H1 (cell line): ENCODE results near the gene MPDZ. TPM values are rescaled to one million over a fixed set of nuclear protein-coding genes. Genes with fewer than 3 reads are reported as not detected.

Source experiments
- CTCF ChIA-PET: fragments of 300-600 bp; sonication (Branson Sonifier 250); formaldehyde crosslinking; loops from one replicate; lab custom pipeline; 2021; ENCODE audit not compliant: partially characterized antibody; lab: Charles Lee
- POLR2A ChIA-PET: fragments of 300-600 bp; sonication (Branson Sonifier 250); formaldehyde crosslinking; loops from one replicate; lab custom pipeline; 2021; ENCODE audit warnings: inconsistent platforms; ENCODE audit not compliant: partially characterized antibody; lab: Charles Lee
- DNase-seq, 2 experiments: peaks; one replicate each; pipeline versions ENCODE4 v3.0.0 to v3.0.0-alpha.2; 2010 to 2022; ENCODE audit warnings: low spot score in 2 of 2, low read depth in 1 of 2, mixed read lengths in 1 of 2
- FAIRE-seq: peaks from 2 replicates; lab custom pipeline; 2011; peaks lifted over from hg19 to GRCh38; lab: Jason Lieb, UNC
- H2AFZ ChIP-seq: 2 replicates; pipeline ENCODE4 v1.8.1; 2012; ENCODE audit warnings: low read length, inconsistent platforms
- H2AK5ac ChIP-seq: 2 replicates; pipeline ENCODE4 v1.6.1; 2013; ENCODE audit warnings: low read depth, low read length
- H2BK120ac ChIP-seq: replicated peaks from 2 replicates; pipeline ENCODE3; 2013; ENCODE audit warnings: low read depth, low read length, inconsistent platforms
- H2BK12ac ChIP-seq: 2 replicates; pipeline ENCODE4 v1.6.1; 2013; ENCODE audit warnings: low read depth, low read length
- H2BK15ac ChIP-seq: 2 replicates; pipeline ENCODE4 v1.6.1; 2013; ENCODE audit warnings: low read length
- H2BK20ac ChIP-seq: 2 replicates; pipeline ENCODE4 v1.6.1; 2013; ENCODE audit warnings: low read length
- H2BK5ac ChIP-seq: 2 replicates; pipeline ENCODE4 v1.6.1; 2013; ENCODE audit warnings: low read depth, low read length
- H3K14ac ChIP-seq: 2 replicates; pipeline ENCODE4 v1.6.1; 2013; ENCODE audit warnings: inconsistent platforms; ENCODE audit not compliant: insufficient read length
- H3K18ac ChIP-seq: 2 replicates; pipeline ENCODE4 v1.6.1; 2013; ENCODE audit warnings: low read length; ENCODE audit errors: extremely low read depth
- H3K23ac ChIP-seq: 2 replicates; pipeline ENCODE4 v1.6.1; 2013; ENCODE audit warnings: inconsistent platforms; ENCODE audit not compliant: insufficient read length
- H3K23me2 ChIP-seq: 2 replicates; pipeline ENCODE4 v1.6.1; 2013; ENCODE audit warnings: low read depth, low read length
- H3K27ac ChIP-seq: 2 replicates; pipeline ENCODE4 v1.6.1; 2011; ENCODE audit warnings: low read depth, low read length, inconsistent platforms
- H3K27me3 ChIP-seq, 4 experiments: replicated peaks in 1 of 4; 1 replicate in 1 of 4; 2 replicates in 3 of 4; pipeline versions ENCODE4 v1.6.1 to v1.8.1; 2011 to 2013; ENCODE audit warnings: low read length in 3 of 4, mild to moderate bottlenecking in 3 of 4, inconsistent platforms in 2 of 4, mixed read lengths in 2 of 4, moderate library complexity in 1 of 4; ENCODE audit not compliant: control insufficient read depth in 3 of 4, insufficient read depth in 3 of 4; ENCODE audit errors: extremely low read depth in 1 of 4
- H3K36me3 ChIP-seq, 4 experiments: 2 replicates each; pipeline versions ENCODE4 v1.6.1 to v1.8.1; 2011 to 2013; ENCODE audit warnings: mild to moderate bottlenecking in 4 of 4, low read length in 3 of 4, moderate library complexity in 2 of 4, control low read depth in 1 of 4, inconsistent platforms in 1 of 4; ENCODE audit not compliant: insufficient read depth in 4 of 4, control insufficient read depth in 2 of 4
- H3K4ac ChIP-seq: replicated peaks from 2 replicates; pipeline ENCODE3; 2013; ENCODE audit warnings: low read length, low read depth, mixed read lengths, inconsistent platforms; ENCODE audit not compliant: insufficient read length
- H3K4me1 ChIP-seq, 4 experiments: replicated peaks in 1 of 4; 1 replicate in 1 of 4; 2 replicates in 3 of 4; pipeline versions ENCODE4 v1.6.1 to v1.8.1; 2011 to 2013; ENCODE audit warnings: low read length in 3 of 4, inconsistent platforms in 2 of 4, mixed read lengths in 1 of 4; ENCODE audit not compliant: insufficient read depth in 4 of 4, control insufficient read depth in 3 of 4
- H3K4me2 ChIP-seq, 2 experiments: 2 replicates each; pipeline versions ENCODE4 v1.6.1 to v1.8.1; 2011 to 2013; ENCODE audit warnings: low read depth in 2 of 2, low read length in 2 of 2, control low read depth in 1 of 2, inconsistent platforms in 1 of 2, mild to moderate bottlenecking in 1 of 2; ENCODE audit not compliant: insufficient read depth in 1 of 2
- H3K4me3 ChIP-seq, 4 experiments: fragments of 200-600, 300-600 bp in 1 of 4; sonication (generic), shearing (Covaris generic), sonication (Bioruptor Twin) in 1 of 4; 2 replicates each; pipeline versions ENCODE4 v1.5.1 to v1.8.1; 2011 to 2016; ENCODE audit warnings: low read length in 4 of 4, low read depth in 3 of 4, control low read depth in 2 of 4, inconsistent platforms in 2 of 4, mild to moderate bottlenecking in 2 of 4, mixed read lengths in 1 of 4, moderate library complexity in 1 of 4; ENCODE audit not compliant: insufficient read depth in 2 of 4; ENCODE audit errors: extremely low read depth in 1 of 4
- H3K56ac ChIP-seq: replicated peaks from 2 replicates; pipeline ENCODE3; 2013; ENCODE audit warnings: low read depth, mild to moderate bottlenecking, mixed read lengths, low read length, inconsistent platforms; ENCODE audit not compliant: insufficient read length
- H3K79me1 ChIP-seq: 2 replicates; pipeline ENCODE4 v1.6.1; 2013; ENCODE audit warnings: low read depth, low read length, control low read depth
- H3K79me2 ChIP-seq, 2 experiments: 2 replicates each; pipeline versions ENCODE4 v1.6.1 to v1.8.1; 2012 to 2013; ENCODE audit warnings: low read length in 2 of 2, mild to moderate bottlenecking in 2 of 2, inconsistent platforms in 1 of 2; ENCODE audit not compliant: insufficient read depth in 2 of 2, control insufficient read depth in 1 of 2
- H3K9ac ChIP-seq, 4 experiments: replicated peaks in 1 of 4; 1 replicate in 1 of 4; 2 replicates in 3 of 4; pipeline versions ENCODE4 v1.6.1 to v1.8.1; 2011 to 2013; ENCODE audit warnings: low read depth in 3 of 4, low read length in 3 of 4, control low read depth in 2 of 4, mild to moderate bottlenecking in 2 of 4, moderate library complexity in 2 of 4, inconsistent platforms in 1 of 4; ENCODE audit errors: extremely low read depth in 1 of 4
- H3K9me3 ChIP-seq, 2 experiments: 2 replicates each; pipeline versions ENCODE4 v1.6.1 to v1.8.1; 2012 to 2013; ENCODE audit warnings: mild to moderate bottlenecking in 2 of 2, moderate library complexity in 2 of 2, control low read depth in 1 of 2, inconsistent platforms in 1 of 2, low read depth in 1 of 2, low read length in 1 of 2, mixed read lengths in 1 of 2; ENCODE audit not compliant: insufficient read depth in 2 of 2
- H4K20me1 ChIP-seq, 2 experiments: replicated peaks in 1 of 2; 2 replicates each; pipeline versions ENCODE3 to v1.8.1; 2011 to 2013; ENCODE audit warnings: inconsistent platforms in 2 of 2, low read length in 2 of 2, mild to moderate bottlenecking in 1 of 2; ENCODE audit not compliant: insufficient read depth in 2 of 2, control insufficient read depth in 1 of 2
- H4K5ac ChIP-seq: 2 replicates; pipeline ENCODE4 v1.6.1; 2013; ENCODE audit warnings: low read length, low read depth, mixed read lengths, inconsistent platforms; ENCODE audit not compliant: insufficient read length
- H4K8ac ChIP-seq: 2 replicates; pipeline ENCODE4 v1.8.0; 2013; ENCODE audit warnings: mild to moderate bottlenecking, moderate library complexity, low read length, inconsistent platforms; ENCODE audit not compliant: insufficient read depth; ENCODE audit errors: extremely low read depth
- H4K91ac ChIP-seq: replicated peaks from 2 replicates; pipeline ENCODE3; 2013; ENCODE audit warnings: low read length, mixed read lengths, inconsistent platforms; ENCODE audit not compliant: insufficient read length
- CBX8 ChIP-seq: fragments of 300-800, 300-1000 bp; sonication (generic); IDR thresholded peaks from 2 replicates; pipeline ENCODE4 v1.7.1; 2016; ENCODE audit warnings: low read depth, low read length, borderline replicate concordance
- EZH2 ChIP-seq: fragments of 200-600 bp; sonication (generic); IDR thresholded peaks from 2 replicates; pipeline ENCODE4 v1.7.1; 2012; ENCODE audit warnings: low read depth, mild to moderate bottlenecking, moderate library complexity, low read length, inconsistent platforms; ENCODE audit not compliant: severe bottlenecking
- FOSL1 ChIP-seq: IDR thresholded peaks from 2 replicates; pipeline ENCODE4 v1.6.1; 2011; ENCODE audit warnings: mild to moderate bottlenecking, low read depth, low read length, moderate library complexity; ENCODE audit not compliant: insufficient read depth
- RFX5 ChIP-seq: IDR thresholded peaks from 2 replicates; pipeline ENCODE4 v1.6.1; 2011; ENCODE audit warnings: low read depth, low read length, improper control_type of control experiment, borderline replicate concordance
- SIRT6 ChIP-seq: IDR thresholded peaks from one replicate; pipeline ENCODE4 v1.7.1; 2012; ENCODE audit warnings: low read length, inconsistent platforms
- polyA plus RNA-seq, 7 experiments: library from polyadenylated mRNA; depleted of rRNA in 3 of 7; stranded (reverse) in 5 of 7; unstranded in 2 of 7; fragments of >200 nt in 5 of 7; fragments of 200-250 nt in 2 of 7; gene quantifications; 1 replicate in 5 of 7; 2 replicates in 1 of 7; 4 replicates in 1 of 7; pipeline versions ENCODE4 v1.2.1 to v1.2.3, GENCODE V29; 2011 to 2013; ENCODE audit warnings: missing spikeins in 2 of 7, mixed read lengths in 2 of 7
- total RNA-seq: library from RNA; stranded (reverse); fragmentation: NEBNext Ultra II Directional; extraction: Animal tissue kit (Norgen Biotek cat#: 25700); gene quantifications from 2 replicates; pipeline ENCODE4 v1.2.1, GENCODE V29; 2021

The MPDZ gene
- total and polyA plus RNA-seq, 2 of the 8 experiments (the other 6 are each of a cell fraction or from before 2014, with no cell fraction given) = 14.6 to 39.4 TPM

DNA sequence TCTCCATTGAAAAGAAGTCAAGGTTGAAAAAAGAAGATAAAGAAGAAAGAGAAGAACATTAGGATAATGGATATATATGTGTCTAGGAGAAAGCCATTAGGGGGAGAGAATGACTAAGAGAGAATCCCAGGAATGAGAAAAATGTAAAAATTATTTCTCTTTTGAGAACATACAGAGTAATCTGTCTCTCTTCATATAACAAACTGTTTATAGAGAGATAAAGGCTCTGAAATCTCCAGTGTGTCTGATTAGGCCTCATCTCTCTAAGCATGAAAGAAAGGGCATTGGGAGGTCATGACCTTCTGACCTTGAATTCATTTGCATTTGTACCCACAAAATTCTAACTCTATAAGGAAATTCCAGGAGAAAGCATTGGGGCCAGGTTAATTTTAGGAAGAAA is 3.5 kb upstream of the MPDZ start:
- no peak overlapping the region for H2AFZ ChIP-seq
- H3K4me3 ChIP-seq = no peak overlapping the region
- H3K4me1 ChIP-seq = peaks cover 0 to 3% (median 0%) of the 10 kb centered on the region in 4 experiments; a peak in 1 of 7 replicates
- H2BK120ac ChIP-seq = no peak overlapping the region
- peaks cover 5% of the 10 kb centered on the region; the same call in 1 of the 2 replicates for H3K23me2 ChIP-seq
- H4K8ac ChIP-seq = no peak overlapping the region
- DNase-seq (no peak), FAIRE-seq (no peak)
- no peak overlapping the region for H4K5ac ChIP-seq
- no peaks in the 10 kb centered on the region for H3K79me1 ChIP-seq
- no peak overlapping the region for H2BK20ac ChIP-seq
- H3K18ac ChIP-seq = no peak overlapping the region
- H3K4ac ChIP-seq = no peak overlapping the region
- H2AK5ac ChIP-seq = no peak overlapping the region
- H3K27ac ChIP-seq = no peak overlapping the region
- H3K79me2 ChIP-seq = peaks cover 0 to 5% of the 10 kb centered on the region in 2 experiments; a peak in 2 of 4 replicates
- H3K56ac ChIP-seq = no peak overlapping the region
- TF ChIP-seq RFX5 (no peak), FOSL1 (no peak), EZH2 (no peak), SIRT6 (no peak), CBX8 (no peak)
- TF ChIP-seq, all 59 proteins: peak for 0
- no peaks in the 10 kb centered on the region for H4K20me1 ChIP-seq
- no peak overlapping the region for H2BK12ac ChIP-seq
- no peak overlapping the region for H2BK15ac ChIP-seq
- no peak overlapping the region for H4K91ac ChIP-seq
- POLR2A ChIA-PET = no interaction called here
- CTCF ChIA-PET = interaction anchor here (1.5 kb wide), 1 partner anchor 10 kb away, joined by 6 read pairs; no protein-coding TSS in a partner anchor
- H2BK5ac ChIP-seq = no peak overlapping the region
- no peaks in the 10 kb centered on the region for H3K27me3 ChIP-seq
- H3K36me3 ChIP-seq = no peaks in the 10 kb centered on the region
- H3K23ac ChIP-seq = no peak overlapping the region
- H3K9me3 ChIP-seq = no peaks in the 10 kb centered on the region
- no peak overlapping the region for H3K14ac ChIP-seq
- no peak overlapping the region for H3K9ac ChIP-seq
- no peak overlapping the region for H3K4me2 ChIP-seq
